CD4-positive, alpha-beta T cell (primary cell): ENCODE data around the gene MYBPC3. TPM values are rescaled to one million over a fixed set of nuclear protein-coding genes. Genes with fewer than 3 reads are reported as not detected.

Source experiments
- ATAC-seq: fragments of 200-7000 bp; cut with Tn5 transposase; one replicate; pipeline ENCODE4 v1.10.0; 2022; ENCODE audit warnings: mild to moderate bottlenecking; ENCODE audit not compliant: poor library complexity
- CTCF ChIA-PET: fragments of 350-600 bp; sonication (Branson Sonifier 250); formaldehyde crosslinking; loops from one replicate; lab custom pipeline; 2021; ENCODE audit warnings: antibody characterized with exemption, inconsistent platforms; lab: Charles Lee
- POLR2A ChIA-PET: fragments of 350-600 bp; sonication (Branson Sonifier 250); formaldehyde crosslinking; loops from one replicate; lab custom pipeline; 2021; ENCODE audit warnings: antibody characterized with exemption, inconsistent platforms; lab: Charles Lee
- DNase-seq, 14 experiments: peaks; one replicate each; pipeline ENCODE4 v3.0.0-alpha.2; 2013 to 2020; ENCODE audit warnings: mixed read lengths in 2 of 14
- H3K27ac ChIP-seq, 2 donors: one replicate each; pipeline versions ENCODE4 v1.5.1 to v1.7.0; 2013; ENCODE audit warnings: low read length in 2 of 2, low read depth in 1 of 2, mild to moderate bottlenecking in 1 of 2
- H3K27me3 ChIP-seq, 2 experiments: 1 replicate in 1 of 2; 2 replicates in 1 of 2; pipeline versions ENCODE4 v1.6.1 to v1.7.0; 2013; ENCODE audit warnings: low read length in 2 of 2, control low read depth in 1 of 2, mild to moderate bottlenecking in 1 of 2, moderate library complexity in 1 of 2; ENCODE audit not compliant: insufficient read depth in 2 of 2, control insufficient read depth in 1 of 2
- H3K36me3 ChIP-seq: one replicate; pipeline ENCODE4 v1.6.1; 2013; ENCODE audit warnings: low read length, control low read depth; ENCODE audit not compliant: insufficient read depth
- H3K4me1 ChIP-seq: one replicate; pipeline ENCODE4 v1.6.1; 2013; ENCODE audit warnings: low read length, control low read depth; ENCODE audit not compliant: insufficient read depth
- H3K4me3 ChIP-seq: one replicate; pipeline ENCODE4 v1.5.1; 2013; ENCODE audit warnings: mild to moderate bottlenecking, low read length, moderate library complexity
- H3K9me3 ChIP-seq, 2 experiments: 1 replicate in 1 of 2; 2 replicates in 1 of 2; pipeline versions ENCODE4 v1.6.1 to v1.7.0; 2013; ENCODE audit warnings: low read length in 2 of 2, mild to moderate bottlenecking in 2 of 2, control low read depth in 1 of 2, moderate library complexity in 1 of 2; ENCODE audit not compliant: control insufficient read depth in 1 of 2, insufficient read depth in 1 of 2
- H3K27ac Mint-ChIP-seq: one replicate; pipeline ENCODE4 v1.8.0; 2020; ENCODE audit warnings: mixed read lengths
- H3K27me3 Mint-ChIP-seq: one replicate; pipeline ENCODE4 v1.8.0; 2021; ENCODE audit warnings: mixed read lengths
- H3K36me3 Mint-ChIP-seq: one replicate; pipeline ENCODE4 v1.8.0; 2021; ENCODE audit warnings: low read depth, mixed read lengths
- H3K4me1 Mint-ChIP-seq: one replicate; pipeline ENCODE4 v1.8.0; 2021; ENCODE audit warnings: low read depth, mixed read lengths
- H3K4me3 Mint-ChIP-seq: one replicate; pipeline ENCODE4 v1.8.0; 2020; ENCODE audit warnings: mild to moderate bottlenecking, mixed read lengths
- H3K9me3 Mint-ChIP-seq: one replicate; pipeline ENCODE4 v1.8.0; 2020; ENCODE audit warnings: mixed read lengths
- intact Hi-C, 2 experiments: fragments of 100-400 bp; cut with DNase I in 1 of 2; cut with micrococcal nuclease in 1 of 2; formaldehyde crosslinking; loops; one replicate each; pipeline versions ENCODE4 v1.15.1 to v1.9.0; 2023 to 2025; cut with DNase I, micrococcal nuclease
- total RNA-seq, 174 experiments: library from RNA in 2 of 174; stranded (reverse) in 2 of 174; gene quantifications; one replicate each; pipeline ENCODE4 v1.2.3 and lab custom pipeline; 2021 to 2026
- TF ChIP-seq, protein P1 (sequence below): fragments of 200-600 bp; IDR thresholded peaks from one replicate; pipeline ENCODE4 v1.8.0; 2022; ENCODE audit warnings: antibody characterized with exemption, mild to moderate bottlenecking

The MYBPC3 gene
- total RNA-seq, 2 experiments from 2014 or later, result not detected

DNA sequence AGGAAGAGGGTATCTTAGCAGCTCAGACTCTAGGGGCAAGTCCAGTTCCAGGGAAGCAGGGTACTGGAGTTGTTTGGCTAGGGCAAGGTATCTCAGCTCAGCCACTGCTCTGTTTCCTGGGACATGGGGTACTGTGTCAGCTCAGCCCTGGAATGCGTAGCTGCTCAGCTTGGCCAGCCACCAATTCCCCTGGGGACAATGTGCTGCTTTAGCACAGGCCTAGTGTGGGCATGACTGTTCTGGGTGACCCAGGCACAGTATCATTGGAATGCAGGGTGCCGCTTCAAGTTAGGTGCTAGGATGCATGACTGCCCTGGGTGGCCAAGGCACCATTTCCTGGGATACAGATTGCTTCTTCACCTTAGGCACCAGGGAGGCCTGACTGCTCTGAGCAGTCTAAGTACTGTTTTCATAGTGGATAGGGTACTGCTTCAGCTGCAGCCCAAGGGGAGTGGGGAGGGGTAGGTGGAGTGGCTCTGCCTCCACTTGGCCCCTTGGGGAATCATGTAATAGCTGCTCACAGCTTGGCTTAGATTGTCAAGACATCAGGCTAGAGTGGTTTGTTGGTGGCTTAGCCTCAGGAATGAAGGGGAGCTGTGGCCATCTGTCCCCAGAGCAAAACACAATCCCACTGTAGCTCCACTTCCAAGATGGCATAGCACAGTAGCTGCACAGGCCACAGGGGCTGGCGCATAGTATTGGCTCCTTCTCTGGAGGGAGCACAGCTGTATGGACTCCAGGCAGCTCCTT is 46.6 kb downstream of the MYBPC3 start:
- intact Hi-C loops, result no loop called here
- DNase-seq, result no peak
- Histone ChIP-seq H3K36me3 (peaks cover 81% of the 10 kb centered on the region), H3K4me3 (no peak overlapping the region), H3K9me3 (peaks cover 9 to 13% of the 10 kb centered on the region in 2 experiments), H3K27me3 (no peaks in the 10 kb centered on the region), H3K4me1 (no peaks in the 10 kb centered on the region), H3K27ac (no peak overlapping the region)
- ATAC-seq, result no peak
- ChIA-PET CTCF (interaction anchor here (0.9 kb wide), 1 partner anchor 164 kb away, joined by 3 read pairs; no protein-coding TSS in a partner anchor), POLR2A (interaction anchor here (1.0 kb wide), 1 partner anchor 91 kb away, joined by 4 read pairs; the partner anchor contains the start of gene DDB2)
- Mint-ChIP-seq H3K36me3 (peaks cover 99% of the 10 kb centered on the region), H3K4me1 (no peaks in the 10 kb centered on the region), H3K27me3 (no peaks in the 10 kb centered on the region), H3K4me3 (no peak overlapping the region), H3K9me3 (peaks cover 6% of the 10 kb centered on the region), H3K27ac (no peak overlapping the region)
- TF ChIP-seq, protein P1, sequence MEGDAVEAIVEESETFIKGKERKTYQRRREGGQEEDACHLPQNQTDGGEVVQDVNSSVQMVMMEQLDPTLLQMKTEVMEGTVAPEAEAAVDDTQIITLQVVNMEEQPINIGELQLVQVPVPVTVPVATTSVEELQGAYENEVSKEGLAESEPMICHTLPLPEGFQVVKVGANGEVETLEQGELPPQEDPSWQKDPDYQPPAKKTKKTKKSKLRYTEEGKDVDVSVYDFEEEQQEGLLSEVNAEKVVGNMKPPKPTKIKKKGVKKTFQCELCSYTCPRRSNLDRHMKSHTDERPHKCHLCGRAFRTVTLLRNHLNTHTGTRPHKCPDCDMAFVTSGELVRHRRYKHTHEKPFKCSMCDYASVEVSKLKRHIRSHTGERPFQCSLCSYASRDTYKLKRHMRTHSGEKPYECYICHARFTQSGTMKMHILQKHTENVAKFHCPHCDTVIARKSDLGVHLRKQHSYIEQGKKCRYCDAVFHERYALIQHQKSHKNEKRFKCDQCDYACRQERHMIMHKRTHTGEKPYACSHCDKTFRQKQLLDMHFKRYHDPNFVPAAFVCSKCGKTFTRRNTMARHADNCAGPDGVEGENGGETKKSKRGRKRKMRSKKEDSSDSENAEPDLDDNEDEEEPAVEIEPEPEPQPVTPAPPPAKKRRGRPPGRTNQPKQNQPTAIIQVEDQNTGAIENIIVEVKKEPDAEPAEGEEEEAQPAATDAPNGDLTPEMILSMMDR, result no peak

DNA sequence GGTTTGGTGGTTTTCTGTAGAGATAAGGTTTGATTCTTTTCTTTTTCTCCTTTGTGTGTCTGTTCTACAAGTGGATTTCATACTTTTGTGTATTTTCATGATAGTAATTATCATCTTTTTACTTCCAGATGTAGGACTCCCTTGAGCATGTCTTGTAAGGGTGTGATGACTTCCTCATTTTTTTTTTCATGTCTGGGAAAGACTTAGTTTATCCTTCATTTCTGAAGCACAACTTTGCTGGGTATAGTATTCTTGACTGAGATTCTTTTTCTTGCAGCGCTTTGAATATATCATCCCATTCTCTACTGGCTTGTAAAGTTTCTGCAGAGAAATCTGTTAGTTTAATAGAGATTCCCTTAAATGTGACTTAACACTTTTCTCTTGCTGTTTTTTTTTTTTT is 49.6 kb downstream of the MYBPC3 start:
- peaks cover 9 to 13% of the 10 kb centered on the region in 2 experiments for H3K9me3 ChIP-seq
- intact Hi-C loops, result no loop called here
- ChIA-PET POLR2A (no interaction called here), CTCF (no interaction called here)
- TF ChIP-seq, protein P1, result no peak
- peaks cover 74% of the 10 kb centered on the region for H3K36me3 ChIP-seq
- H3K27me3 ChIP-seq, result no peaks in the 10 kb centered on the region
- Mint-ChIP-seq H3K27me3 (no peaks in the 10 kb centered on the region), H3K9me3 (peaks cover 6% of the 10 kb centered on the region), H3K4me3 (no peak overlapping the region), H3K36me3 (peaks cover 100% of the 10 kb centered on the region), H3K27ac (no peak overlapping the region), H3K4me1 (peaks cover 5% of the 10 kb centered on the region)
- H3K4me1 ChIP-seq, result no peaks in the 10 kb centered on the region
- ATAC-seq, result no peak
- no peak overlapping the region for H3K4me3 ChIP-seq
- no peak overlapping the region for H3K27ac ChIP-seq
- DNase-seq, result no peak

DNA sequence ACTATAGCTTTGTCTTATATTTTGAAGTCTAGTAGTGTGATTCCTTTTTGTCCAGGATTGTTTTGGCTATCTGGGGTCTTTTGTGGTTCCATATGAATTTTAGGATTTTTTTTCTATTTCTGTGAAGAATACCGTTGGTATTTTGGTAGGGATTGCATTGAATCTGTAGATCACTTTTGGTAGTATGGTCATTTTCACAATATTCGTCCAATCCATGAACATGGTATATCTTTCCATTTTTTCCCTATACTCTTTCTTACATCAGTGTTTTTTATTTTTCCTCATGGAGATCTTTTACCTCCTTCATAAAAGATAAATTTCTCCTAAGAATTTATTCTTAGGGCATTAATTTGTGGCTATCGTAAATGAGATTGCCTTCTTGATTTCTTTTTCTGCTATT is 53.4 kb downstream of the MYBPC3 start:
- no peak overlapping the region for H3K4me3 Mint-ChIP-seq
- DNase-seq (no peak), ATAC-seq (no peak)
- ChIA-PET POLR2A (no interaction called here), CTCF (no interaction called here)
- H3K27ac Mint-ChIP-seq, result no peak overlapping the region
- peaks cover 5% of the 10 kb centered on the region for H3K4me1 Mint-ChIP-seq
- peaks cover 95% of the 10 kb centered on the region for H3K36me3 Mint-ChIP-seq
- H3K27ac ChIP-seq, result no peak overlapping the region
- H3K36me3 ChIP-seq, result peaks cover 72% of the 10 kb centered on the region
- TF ChIP-seq, protein P1, result no peak
- intact Hi-C loops, result no loop called here
- H3K4me3 ChIP-seq, result no peak overlapping the region
- H3K27me3 ChIP-seq, result no peaks in the 10 kb centered on the region
- H3K4me1 ChIP-seq, result no peaks in the 10 kb centered on the region
- no peaks in the 10 kb centered on the region for H3K27me3 Mint-ChIP-seq
- peaks cover 6% of the 10 kb centered on the region for H3K9me3 Mint-ChIP-seq
- H3K9me3 ChIP-seq, result peaks cover 9 to 13% of the 10 kb centered on the region in 2 experiments
